Breast epithelium (tissue), 3 donors: ENCODE results near the gene BDKRB2.

Experiments
- CTCF ChIP-seq, 3 donors: fragments of 450-650 bp; IDR thresholded peaks; one replicate each; pipeline ENCODE4 v1.5.1; 2016 to 2017; ENCODE audit warnings: antibody characterized with exemption in 3 of 3, mild to moderate bottlenecking in 3 of 3, moderate library complexity in 3 of 3
- POLR2A ChIP-seq: fragments of 450-650 bp; IDR thresholded peaks from one replicate; pipeline ENCODE4 v1.6.1; 2016; ENCODE audit warnings: antibody characterized with exemption, mild to moderate bottlenecking, moderate library complexity
- POLR2AphosphoS5 ChIP-seq, 3 donors: sonication (generic); formaldehyde crosslinking; IDR thresholded peaks; one replicate each; pipeline ENCODE4 v1.6.1; 2017; ENCODE audit warnings: antibody characterized with exemption in 3 of 3

GRCh38 chr14:96192975-96193805 is 11.4 kb upstream of the BDKRB2 start:
- TF ChIP-seq CTCF (IDR thresholded peaks at IDR 0.05) (no peak), POLR2AphosphoS5 (IDR thresholded peaks at IDR 0.05) (no peak), POLR2A (no peak)
